ENCODE results near the gene PLEKHG5. TPM values are rescaled to one million over a fixed set of nuclear protein-coding genes. Genes with fewer than 3 reads are reported as not detected.

PLEKHG5 gene
- total RNA-seq, 1 experiment from 2014 or later, result 20.4 TPM

- DNase-seq (ENCODE audit: low read depth), result no peak
Observed at GRCh38 chr1:6481820-6482219, 9.6 kb downstream of the PLEKHG5 start.

- no peak for DNase-seq (ENCODE audit: low read depth)
Observed at GRCh38 chr1:6477039-6477820, 14.2 kb downstream of the PLEKHG5 start.

GRCh38 chr1:6476483-6476882 is 15.0 kb downstream of the PLEKHG5 start:
- no peak for DNase-seq (ENCODE audit: low read depth)

GRCh38 chr1:6475381-6476133 is 15.9 kb downstream of the PLEKHG5 start:
- DNase-seq (ENCODE audit: low read depth), result no peak

GRCh38 chr1:6474815-6475282 is 16.6 kb downstream of the PLEKHG5 start:
- DNase-seq (ENCODE audit: low read depth), result no peak

GRCh38 chr1:6473974-6474814 is 17.3 kb downstream of the PLEKHG5 start:
- no peak for DNase-seq (ENCODE audit: low read depth)

- DNase-seq (ENCODE audit: low read depth), result no peak
Observed at GRCh38 chr1:6473156-6473555, 18.3 kb downstream of the PLEKHG5 start.

GRCh38 chr1:6472391-6472790 is 19.1 kb downstream of the PLEKHG5 start:
- no peak for DNase-seq (ENCODE audit: low read depth)

GRCh38 chr1:6471970-6472368 is 19.5 kb downstream of the PLEKHG5 start:
- DNase-seq (ENCODE audit: low read depth), result no peak

GRCh38 chr1:6471086-6471969 is 20.1 kb downstream of the PLEKHG5 start:
- no peak for DNase-seq (ENCODE audit: low read depth)

- DNase-seq (ENCODE audit: low read depth), result no peak
Observed at GRCh38 chr1:6470132-6471085, 21.1 kb downstream of the PLEKHG5 start.

- DNase-seq (ENCODE audit: low read depth), result no peak
Observed at GRCh38 chr1:6468729-6469461, 22.6 kb downstream of the PLEKHG5 start.

GRCh38 chr1:6467744-6468688 is 23.5 kb downstream of the PLEKHG5 start:
- no peak for DNase-seq (ENCODE audit: low read depth)

GRCh38 chr1:6467224-6467623 is 24.2 kb downstream of the PLEKHG5 start:
- no peak for DNase-seq (ENCODE audit: low read depth)

GRCh38 chr1:6466751-6467150 is 24.7 kb downstream of the PLEKHG5 start:
- DNase-seq (ENCODE audit: low read depth), result no peak

- no peak for DNase-seq (ENCODE audit: low read depth)
Observed at GRCh38 chr1:6466023-6466422, 25.4 kb downstream of the PLEKHG5 start, which contains the start of gene TNFRSF25. Gene TNFRSF25 (minus strand): TSS chr1:6466173. CDS start chr1:6466107, 66 bp downstream.

GRCh38 chr1:6465461-6466005 is 25.9 kb downstream of the PLEKHG5 start:
- no peak for DNase-seq (ENCODE audit: low read depth)
